Endothelial cell of umbilical vein (primary cell): ENCODE data around the gene CAMKMT. TPM values are rescaled to one million over a fixed set of nuclear protein-coding genes. Genes with fewer than 3 reads are reported as not detected.

Experiments
- BruUV-seq: library from RNA; stranded (reverse); fragments of 400-500 nt; replicated peaks from 2 replicates; lab custom pipeline; 2021; lab: Mats Ljungman, UMichigan
- CTCF ChIA-PET: fragments of 300-600, 350-600 bp; sonication (Branson Sonifier 250); formaldehyde crosslinking; loops from one replicate; lab custom pipeline; 2021; ENCODE audit warnings: antibody characterized with exemption, inconsistent platforms; lab: Charles Lee
- POLR2A ChIA-PET: fragments of 300-600, 350-600 bp; sonication (Branson Sonifier 250); formaldehyde crosslinking; loops from one replicate; lab custom pipeline; 2021; ENCODE audit warnings: antibody characterized with exemption, inconsistent platforms; lab: Charles Lee
- DNase-seq: peaks from one replicate; pipeline ENCODE4 v3.0.0-alpha.2; 2011; ENCODE audit warnings: low read depth, low spot score
- FAIRE-seq: peaks from 2 replicates; lab custom pipeline; 2011; peaks lifted over from hg19 to GRCh38; lab: Jason Lieb, UNC
- H2AFZ ChIP-seq: 2 replicates; pipeline ENCODE4 v1.6.0; 2012; ENCODE audit warnings: low read depth, low read length, control low read depth, inconsistent platforms
- H3K27ac ChIP-seq: 2 replicates; pipeline ENCODE4 v1.5.1; 2011; ENCODE audit warnings: low read depth, mild to moderate bottlenecking, control low read depth, low read length, moderate library complexity; ENCODE audit not compliant: insufficient read depth
- H3K27me3 ChIP-seq, 2 experiments: 2 replicates each; pipeline versions ENCODE4 v1.6.0 to v1.6.1; 2011; ENCODE audit warnings: low read length in 2 of 2, mixed read lengths in 1 of 2; ENCODE audit not compliant: control insufficient read depth in 2 of 2, insufficient read depth in 2 of 2
- H3K36me3 ChIP-seq, 2 experiments: 2 replicates in 1 of 2; 3 replicates in 1 of 2; pipeline ENCODE4 v1.5.1; 2011; ENCODE audit warnings: low read length in 2 of 2, mild to moderate bottlenecking in 1 of 2, moderate library complexity in 1 of 2; ENCODE audit not compliant: control insufficient read depth in 2 of 2, insufficient read depth in 2 of 2; ENCODE audit errors: extremely low read depth in 1 of 2
- H3K4me1 ChIP-seq: 3 replicates; pipeline ENCODE4 v1.5.1; 2011; ENCODE audit warnings: mild to moderate bottlenecking, low read length; ENCODE audit not compliant: control insufficient read depth, insufficient read depth; ENCODE audit errors: extremely low read depth
- H3K4me2 ChIP-seq: 2 replicates; pipeline ENCODE4 v1.6.1; 2011; ENCODE audit warnings: low read length, control low read depth, mixed read lengths; ENCODE audit not compliant: insufficient read depth
- H3K4me3 ChIP-seq, 3 experiments: fragments of 200-600 bp in 1 of 3; sonication (generic), shearing (Covaris generic) in 1 of 3; replicated peaks in 1 of 3; 2 replicates each; pipeline ENCODE4 v1.5.1; 2011 to 2016; ENCODE audit warnings: control low read depth in 3 of 3, low read length in 3 of 3, mild to moderate bottlenecking in 2 of 3, inconsistent platforms in 1 of 3, low read depth in 1 of 3, moderate library complexity in 1 of 3; ENCODE audit not compliant: insufficient read depth in 1 of 3
- H3K79me2 ChIP-seq: 2 replicates; pipeline ENCODE4 v1.6.0; 2012; ENCODE audit warnings: low read length, inconsistent platforms; ENCODE audit not compliant: control insufficient read depth, insufficient read depth
- H3K9ac ChIP-seq: replicated peaks from 2 replicates; pipeline ENCODE3; 2011; ENCODE audit warnings: low read length, control low read depth; ENCODE audit not compliant: insufficient read depth; ENCODE audit errors: extremely low read depth
- H3K9me1 ChIP-seq: replicated peaks from 3 replicates; pipeline ENCODE4 v1.6.0; 2011; ENCODE audit warnings: mild to moderate bottlenecking, low read length; ENCODE audit not compliant: control insufficient read depth, insufficient read depth; ENCODE audit errors: extremely low read depth
- H3K9me3 ChIP-seq: replicated peaks from 2 replicates; pipeline ENCODE4 v1.5.1; 2012; ENCODE audit warnings: low read length, inconsistent platforms; ENCODE audit not compliant: control insufficient read depth, insufficient read depth
- H4K20me1 ChIP-seq: replicated peaks from 2 replicates; pipeline ENCODE3; 2011; ENCODE audit warnings: mild to moderate bottlenecking, low read length; ENCODE audit not compliant: control insufficient read depth, insufficient read depth; ENCODE audit errors: extremely low read depth
- CTCF ChIP-seq, 2 donors: IDR thresholded peaks; 1 replicate in 1 of 2; 2 replicates in 1 of 2; pipeline ENCODE4 v1.5.1; 2011; ENCODE audit warnings: low read length in 2 of 2, mild to moderate bottlenecking in 2 of 2, moderate library complexity in 2 of 2, control low read depth in 1 of 2, inconsistent platforms in 1 of 2, low read depth in 1 of 2; ENCODE audit not compliant: insufficient read depth in 1 of 2; ENCODE audit errors: extremely low read depth in 1 of 2
- EZH2 ChIP-seq: IDR thresholded peaks from 2 replicates; pipeline ENCODE4 v1.6.1; 2012; ENCODE audit warnings: borderline replicate concordance, low read depth, mild to moderate bottlenecking, moderate library complexity, low read length, inconsistent platforms; ENCODE audit not compliant: severe bottlenecking
- FOS ChIP-seq: IDR thresholded peaks from 2 replicates; pipeline ENCODE4 v1.6.1; 2011; ENCODE audit warnings: mild to moderate bottlenecking, low read length, moderate library complexity, borderline replicate concordance; ENCODE audit not compliant: insufficient read depth
- GATA2 ChIP-seq: IDR thresholded peaks from 2 replicates; pipeline ENCODE4 v1.7.0; 2011; ENCODE audit warnings: low read depth, mild to moderate bottlenecking, moderate library complexity, mixed read lengths, low read length; ENCODE audit not compliant: insufficient read length, insufficient read depth
- JUN ChIP-seq: IDR thresholded peaks from 2 replicates; pipeline ENCODE4 v1.6.1; 2011; ENCODE audit warnings: borderline replicate concordance, low read depth; ENCODE audit not compliant: insufficient read length, insufficient read depth
- MYC ChIP-seq: IDR thresholded peaks from one replicate; pipeline ENCODE4 v1.6.1; 2011; ENCODE audit warnings: mild to moderate bottlenecking, low read depth, low read length
- POLR2A ChIP-seq: IDR thresholded peaks from 2 replicates; pipeline ENCODE4 v1.6.1; 2012; ENCODE audit warnings: low read depth, mild to moderate bottlenecking, control low read depth, low read length
- POLR2AphosphoS5 ChIP-seq: IDR thresholded peaks from 2 replicates; pipeline ENCODE4 v1.6.1; 2012; ENCODE audit warnings: low read depth, mild to moderate bottlenecking, control low read depth, low read length, moderate library complexity; ENCODE audit not compliant: insufficient read depth
- dilution Hi-C: fragments of 300-500 bp; cut with MboI; formaldehyde crosslinking; loops from one replicate; pipeline ENCODE4 v1.15.0; 2019; ENCODE audit warnings: low sequenced_read_pairs; ENCODE audit not compliant: extremely low pct_ligation_motif_present
- intact Hi-C: fragments of 100-400 bp; cut with micrococcal nuclease; formaldehyde crosslinking; loops from one replicate; pipeline ENCODE4 v1.10.0; 2022
- polyA plus RNA-seq, 4 experiments: library from polyadenylated mRNA; depleted of rRNA in 3 of 4; stranded (reverse) in 3 of 4; unstranded in 1 of 4; fragments of >200 nt; gene quantifications; 2 replicates each; pipeline versions ENCODE4 v1.2.1 to v1.2.3, GENCODE V29; 2011 to 2012; ENCODE audit warnings: missing spikeins in 1 of 4
- total RNA-seq: library from RNA; stranded (reverse); gene quantifications from 2 replicates; pipeline ENCODE4 v1.2.3, GENCODE V29; 2021
- TF ChIP-seq, protein P1 (sequence below): IDR thresholded peaks from 2 replicates; pipeline ENCODE4 v1.6.1; 2011; ENCODE audit not compliant: insufficient read depth, insufficient read length

Gene CAMKMT
- total and polyA plus RNA-seq, 2 donors (not counting 3 experiments of a cell fraction or from before 2014, with no cell fraction given): 4.1 to 10.7 TPM

- CTCF ChIA-PET: no interaction called here
- H3K79me2 ChIP-seq: no peaks in the 10 kb centered on the region
- no peak overlapping the region for H2AFZ ChIP-seq
- DNase-seq (no peak), FAIRE-seq (no peak)
- no TSS peak for BruUV-seq
- POLR2A ChIA-PET: no interaction called here
- H3K27me3 ChIP-seq: peaks cover 0 to 4% of the 10 kb centered on the region in 2 experiments
- no peak overlapping the region for H3K27ac ChIP-seq
- no peaks in the 10 kb centered on the region for H3K9me3 ChIP-seq
- H3K9ac ChIP-seq: no peak overlapping the region
- no peaks in the 10 kb centered on the region for H3K9me1 ChIP-seq
- intact Hi-C loops: no loop called here
- H3K36me3 ChIP-seq: no peaks in the 10 kb centered on the region
- dilution Hi-C loops: no loop called here
- TF ChIP-seq JUN (no peak), FOS (no peak), CTCF (IDR thresholded peaks at IDR 0.05; ENCODE audit: extremely low read depth in 1 of 2, insufficient read depth in 1 of 2, low read depth in 1 of 2, low read length in 2 of 2) (no peak), EZH2 (no peak), GATA2 (no peak), MYC (no peak), POLR2AphosphoS5 (no peak), POLR2A (no peak)
- TF ChIP-seq, protein P1, sequence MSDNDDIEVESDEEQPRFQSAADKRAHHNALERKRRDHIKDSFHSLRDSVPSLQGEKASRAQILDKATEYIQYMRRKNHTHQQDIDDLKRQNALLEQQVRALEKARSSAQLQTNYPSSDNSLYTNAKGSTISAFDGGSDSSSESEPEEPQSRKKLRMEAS: no peak
- H3K4me1 ChIP-seq: no peaks in the 10 kb centered on the region
- no peak overlapping the region for H3K4me2 ChIP-seq
- no peaks in the 10 kb centered on the region for H4K20me1 ChIP-seq
- no peak overlapping the region for H3K4me3 ChIP-seq
Measured at GRCh38 chr2:44787663-44788062, 425.9 kb downstream of the CAMKMT start.
